Liver (tissue), 3 donors: ENCODE results near the gene AIP.

ENCODE experiments used
- EGR1 ChIP-seq, 2 donors: IDR thresholded peaks; 2 replicates each; pipeline ENCODE4 v1.6.1; 2016 to 2018; ENCODE audit warnings: antibody characterized with exemption in 2 of 2, low read depth in 2 of 2
- FOXA1 ChIP-seq: IDR thresholded peaks from 2 replicates; pipeline ENCODE4 v1.6.1; 2016; ENCODE audit warnings: antibody characterized with exemption
- TF ChIP-seq, protein P1 (sequence below): fragments of 150-350 bp; IDR thresholded peaks from 2 replicates; pipeline ENCODE4 v1.5.1; 2017; ENCODE audit warnings: improper control_type of control experiment, low read depth, low read length; ENCODE audit not compliant: missing input control
- TF ChIP-seq, protein P2 (sequence below): IDR thresholded peaks from 2 replicates; pipeline ENCODE4 v1.6.1; 2016; ENCODE audit warnings: antibody characterized with exemption, mild to moderate bottlenecking
- donor health status: healthy.
- donor health status: healthy.

DNA sequence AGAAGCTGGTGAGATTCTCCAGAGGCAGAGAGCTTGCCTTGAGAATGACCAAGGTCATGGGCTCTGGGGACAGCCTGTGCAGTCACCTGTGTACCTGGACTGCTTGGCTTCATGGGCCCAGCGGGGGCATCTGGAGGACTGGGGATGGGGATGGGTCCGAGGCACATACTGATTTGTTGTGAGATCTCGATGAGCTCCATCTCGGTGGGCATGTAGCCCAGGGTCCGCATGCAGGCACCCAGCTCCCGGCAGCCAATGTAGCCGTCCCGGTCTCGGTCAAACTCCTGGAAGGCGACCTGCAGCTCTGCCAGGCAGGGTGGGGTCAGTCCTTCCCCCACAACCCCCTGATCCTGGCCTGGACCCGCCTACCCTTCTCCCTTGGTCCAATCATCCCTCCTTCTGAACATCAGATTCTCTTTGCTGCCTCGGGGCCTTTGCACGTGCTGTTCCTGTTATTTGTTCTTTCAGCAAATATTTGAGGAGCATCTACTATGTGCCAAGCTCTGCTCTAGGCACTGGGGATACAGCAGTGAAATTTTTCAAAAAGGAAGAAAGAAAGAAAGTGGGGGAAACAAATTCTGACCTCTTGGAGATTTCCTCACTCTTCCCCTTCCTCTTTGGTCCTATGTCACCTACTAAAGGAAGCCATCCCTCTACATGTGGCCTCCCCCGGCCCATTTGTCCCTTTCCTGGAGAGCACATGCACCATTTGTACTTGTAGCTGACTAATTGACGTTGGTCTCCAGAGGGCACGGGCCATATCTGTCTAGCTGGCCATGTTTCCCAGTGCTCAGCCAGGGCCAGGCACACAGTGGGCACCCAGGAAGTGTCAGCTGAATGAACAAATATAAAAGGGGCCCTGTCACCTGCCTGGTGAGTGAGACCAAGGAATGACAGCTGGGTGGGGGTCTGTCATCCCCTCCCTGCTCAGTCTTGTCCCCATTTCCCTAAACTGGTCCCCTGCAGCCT, 38.3 kb downstream of the AIP start:
- TF ChIP-seq, protein P1, sequence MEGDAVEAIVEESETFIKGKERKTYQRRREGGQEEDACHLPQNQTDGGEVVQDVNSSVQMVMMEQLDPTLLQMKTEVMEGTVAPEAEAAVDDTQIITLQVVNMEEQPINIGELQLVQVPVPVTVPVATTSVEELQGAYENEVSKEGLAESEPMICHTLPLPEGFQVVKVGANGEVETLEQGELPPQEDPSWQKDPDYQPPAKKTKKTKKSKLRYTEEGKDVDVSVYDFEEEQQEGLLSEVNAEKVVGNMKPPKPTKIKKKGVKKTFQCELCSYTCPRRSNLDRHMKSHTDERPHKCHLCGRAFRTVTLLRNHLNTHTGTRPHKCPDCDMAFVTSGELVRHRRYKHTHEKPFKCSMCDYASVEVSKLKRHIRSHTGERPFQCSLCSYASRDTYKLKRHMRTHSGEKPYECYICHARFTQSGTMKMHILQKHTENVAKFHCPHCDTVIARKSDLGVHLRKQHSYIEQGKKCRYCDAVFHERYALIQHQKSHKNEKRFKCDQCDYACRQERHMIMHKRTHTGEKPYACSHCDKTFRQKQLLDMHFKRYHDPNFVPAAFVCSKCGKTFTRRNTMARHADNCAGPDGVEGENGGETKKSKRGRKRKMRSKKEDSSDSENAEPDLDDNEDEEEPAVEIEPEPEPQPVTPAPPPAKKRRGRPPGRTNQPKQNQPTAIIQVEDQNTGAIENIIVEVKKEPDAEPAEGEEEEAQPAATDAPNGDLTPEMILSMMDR = no peak
- TF ChIP-seq, protein P2, sequence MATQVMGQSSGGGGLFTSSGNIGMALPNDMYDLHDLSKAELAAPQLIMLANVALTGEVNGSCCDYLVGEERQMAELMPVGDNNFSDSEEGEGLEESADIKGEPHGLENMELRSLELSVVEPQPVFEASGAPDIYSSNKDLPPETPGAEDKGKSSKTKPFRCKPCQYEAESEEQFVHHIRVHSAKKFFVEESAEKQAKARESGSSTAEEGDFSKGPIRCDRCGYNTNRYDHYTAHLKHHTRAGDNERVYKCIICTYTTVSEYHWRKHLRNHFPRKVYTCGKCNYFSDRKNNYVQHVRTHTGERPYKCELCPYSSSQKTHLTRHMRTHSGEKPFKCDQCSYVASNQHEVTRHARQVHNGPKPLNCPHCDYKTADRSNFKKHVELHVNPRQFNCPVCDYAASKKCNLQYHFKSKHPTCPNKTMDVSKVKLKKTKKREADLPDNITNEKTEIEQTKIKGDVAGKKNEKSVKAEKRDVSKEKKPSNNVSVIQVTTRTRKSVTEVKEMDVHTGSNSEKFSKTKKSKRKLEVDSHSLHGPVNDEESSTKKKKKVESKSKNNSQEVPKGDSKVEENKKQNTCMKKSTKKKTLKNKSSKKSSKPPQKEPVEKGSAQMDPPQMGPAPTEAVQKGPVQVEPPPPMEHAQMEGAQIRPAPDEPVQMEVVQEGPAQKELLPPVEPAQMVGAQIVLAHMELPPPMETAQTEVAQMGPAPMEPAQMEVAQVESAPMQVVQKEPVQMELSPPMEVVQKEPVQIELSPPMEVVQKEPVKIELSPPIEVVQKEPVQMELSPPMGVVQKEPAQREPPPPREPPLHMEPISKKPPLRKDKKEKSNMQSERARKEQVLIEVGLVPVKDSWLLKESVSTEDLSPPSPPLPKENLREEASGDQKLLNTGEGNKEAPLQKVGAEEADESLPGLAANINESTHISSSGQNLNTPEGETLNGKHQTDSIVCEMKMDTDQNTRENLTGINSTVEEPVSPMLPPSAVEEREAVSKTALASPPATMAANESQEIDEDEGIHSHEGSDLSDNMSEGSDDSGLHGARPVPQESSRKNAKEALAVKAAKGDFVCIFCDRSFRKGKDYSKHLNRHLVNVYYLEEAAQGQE = no peak
- TF ChIP-seq FOXA1 (no peak), EGR1 (IDR thresholded peaks at IDR 0.05; ENCODE audit: low read depth in 2 of 2) (no peak)
